ELR (cell line): ENCODE data around the gene SLC1A4.
"Not testable (repeated sequence)": the region's sequence is repeated elsewhere in the genome, so short reads cannot be mapped to it uniquely, and the experiment has no call there.

ENCODE experiments used
- DNase-seq: peaks from one replicate; pipeline ENCODE4 v3.0.0-alpha.2; 2015; ENCODE audit warnings: low read depth

Gene SLC1A4

GRCh38 chr2:65026704-65027464 lies 37.7 kb downstream of the SLC1A4 start:
- DNase-seq = no peak

GRCh38 chr2:65027616-65028244 lies 38.5 kb downstream of the SLC1A4 start:
- no peak for DNase-seq

DNA sequence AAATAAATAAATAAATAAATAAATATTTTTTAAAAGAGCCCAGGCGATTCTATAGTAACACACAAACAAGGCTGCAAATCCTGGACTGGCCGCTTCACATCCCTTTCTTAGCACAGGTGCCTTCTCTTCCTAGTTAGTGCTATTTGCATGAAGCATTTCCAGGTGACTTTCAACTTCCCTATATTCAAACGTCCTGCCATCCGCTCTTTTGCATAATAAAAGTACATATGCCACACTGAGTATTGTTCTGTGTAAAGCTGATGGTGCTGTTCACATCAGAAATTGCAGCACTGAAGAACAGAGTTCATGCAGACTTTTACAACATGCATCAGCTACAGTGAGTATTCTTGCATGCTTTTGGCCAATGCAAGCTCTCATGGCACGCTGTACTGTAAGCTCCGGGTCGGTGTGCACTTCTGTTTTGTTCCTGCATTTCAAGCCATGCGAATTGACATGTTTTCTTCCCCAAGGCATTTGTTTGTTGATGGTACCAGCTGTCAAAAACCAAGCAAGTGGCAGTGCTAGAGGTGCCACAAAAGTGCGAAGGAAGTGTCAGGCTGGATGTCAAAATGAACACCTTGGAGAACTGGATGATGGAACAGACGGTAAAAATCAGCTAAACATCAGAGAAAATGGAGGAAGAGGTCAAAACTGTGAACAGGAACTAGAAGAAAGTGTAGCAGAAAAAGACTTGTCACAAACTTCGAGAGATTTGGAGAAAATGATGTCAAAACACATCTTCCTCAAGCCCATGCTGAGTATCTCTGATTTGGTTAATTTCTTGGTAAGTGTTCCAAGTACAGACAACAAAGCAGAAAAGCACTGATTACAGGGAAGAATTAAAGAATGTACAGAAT lies 41.5 kb downstream of the SLC1A4 start:
- DNase-seq = no peak

DNA sequence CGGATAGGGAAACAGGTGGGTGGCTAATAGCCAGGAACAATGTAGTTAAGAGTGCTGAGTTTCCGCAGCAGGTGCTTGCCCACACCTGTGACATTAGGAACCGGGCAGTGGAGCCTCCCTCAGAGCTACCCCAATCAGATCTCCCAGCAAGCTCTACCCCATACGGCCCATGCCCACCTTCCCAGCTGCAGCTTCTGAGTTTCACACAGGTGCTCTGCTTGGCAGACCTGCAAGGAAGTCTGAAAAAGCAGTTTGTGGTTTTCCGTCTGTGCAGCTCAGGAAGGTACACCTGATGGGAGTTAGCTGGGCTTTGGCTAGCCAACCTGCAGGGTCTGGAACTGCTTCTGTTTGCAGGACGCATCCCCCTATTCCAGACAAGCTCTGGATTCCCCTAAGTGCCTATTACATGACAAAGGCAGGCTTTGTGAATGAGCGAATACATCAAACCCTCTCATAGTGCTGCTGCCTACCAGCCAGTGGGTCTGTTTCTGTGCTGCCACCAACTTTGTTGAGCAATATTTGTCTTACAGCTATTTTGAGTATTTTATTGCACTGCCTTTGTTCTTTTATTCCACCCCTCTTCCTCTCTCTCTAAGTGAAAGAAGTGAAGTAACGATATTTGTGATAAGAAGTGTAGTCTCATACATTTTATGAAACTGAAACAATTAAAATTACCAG lies 42.3 kb downstream of the SLC1A4 start:
- no peak for DNase-seq

DNA sequence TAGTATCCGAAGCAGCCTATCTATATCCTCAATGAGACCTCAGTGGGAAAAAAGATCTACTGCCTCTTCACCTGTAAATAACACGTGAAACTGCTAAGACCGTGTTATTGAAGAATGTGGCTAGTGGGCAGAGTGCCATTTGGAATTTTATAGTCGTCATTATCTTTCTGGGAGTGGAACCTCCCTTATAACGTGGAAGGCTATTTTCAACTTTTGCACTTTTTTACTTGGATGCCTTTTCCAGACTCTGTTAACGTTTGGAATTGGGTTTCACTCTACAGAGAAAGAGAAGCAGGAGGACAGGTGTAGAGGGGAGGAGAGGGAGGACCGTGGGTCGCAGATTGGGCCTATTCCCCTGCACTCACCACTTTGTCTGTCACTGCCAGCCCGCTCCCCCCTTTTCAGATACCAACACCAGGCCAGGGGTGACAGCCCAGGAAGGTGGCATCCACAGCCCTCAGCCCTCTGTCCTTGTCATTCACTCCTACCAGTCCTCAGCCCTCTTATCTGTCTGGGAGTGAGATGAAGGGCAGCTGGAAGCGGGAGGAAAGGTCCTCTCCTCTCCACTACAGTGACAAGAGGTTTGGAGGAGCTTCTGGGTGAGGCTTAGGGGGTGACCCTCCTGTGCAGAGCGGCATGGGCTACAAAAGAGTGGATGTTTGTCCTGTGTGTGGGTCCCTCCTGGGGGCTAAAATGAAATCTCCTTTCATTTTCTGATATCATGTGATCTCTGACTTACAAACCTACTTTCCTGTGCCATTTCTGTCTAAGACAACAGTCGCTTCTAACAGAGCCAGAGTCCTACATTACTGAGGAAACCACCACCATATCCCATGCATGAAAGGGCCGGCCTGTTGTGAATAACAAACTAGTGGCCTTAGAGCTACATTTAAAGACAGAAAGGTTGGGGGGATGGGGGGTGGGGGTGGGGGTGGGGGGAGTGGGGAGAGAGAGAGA lies 43.1 kb downstream of the SLC1A4 start:
- DNase-seq = no peak

- DNase-seq = peak; percentile 59
Measured at GRCh38 chr2:65033178-65033577, 44.0 kb downstream of the SLC1A4 start.

GRCh38 chr2:65033667-65034066 lies 44.5 kb downstream of the SLC1A4 start:
- DNase-seq = not testable (repeated sequence)

GRCh38 chr2:65035351-65035943 lies 46.2 kb downstream of the SLC1A4 start:
- DNase-seq = no peak

GRCh38 chr2:65037178-65037577 lies 48.0 kb downstream of the SLC1A4 start:
- no peak for DNase-seq

DNA sequence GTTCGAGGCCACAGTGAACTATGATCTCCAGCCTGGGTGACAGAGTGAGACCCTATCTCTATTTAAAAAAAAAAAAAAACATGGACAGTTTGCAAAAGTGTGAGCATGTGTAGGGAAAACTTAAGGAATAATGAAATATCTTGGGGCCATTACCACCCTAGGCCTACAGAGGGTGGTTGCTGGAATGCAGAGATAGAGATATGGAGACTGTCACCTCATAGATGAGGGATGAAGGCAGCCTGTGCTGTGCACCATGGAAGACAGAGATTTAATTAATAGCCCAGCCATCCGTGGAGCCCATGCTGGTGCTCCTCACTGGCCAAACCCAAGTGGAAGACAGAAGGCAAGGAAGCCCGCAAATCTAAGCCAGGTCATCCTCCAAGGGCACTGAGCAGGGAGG lies 50.4 kb downstream of the SLC1A4 start:
- no peak for DNase-seq

GRCh38 chr2:65040400-65041261 lies 51.4 kb downstream of the SLC1A4 start:
- DNase-seq = peak; percentile 87

DNA sequence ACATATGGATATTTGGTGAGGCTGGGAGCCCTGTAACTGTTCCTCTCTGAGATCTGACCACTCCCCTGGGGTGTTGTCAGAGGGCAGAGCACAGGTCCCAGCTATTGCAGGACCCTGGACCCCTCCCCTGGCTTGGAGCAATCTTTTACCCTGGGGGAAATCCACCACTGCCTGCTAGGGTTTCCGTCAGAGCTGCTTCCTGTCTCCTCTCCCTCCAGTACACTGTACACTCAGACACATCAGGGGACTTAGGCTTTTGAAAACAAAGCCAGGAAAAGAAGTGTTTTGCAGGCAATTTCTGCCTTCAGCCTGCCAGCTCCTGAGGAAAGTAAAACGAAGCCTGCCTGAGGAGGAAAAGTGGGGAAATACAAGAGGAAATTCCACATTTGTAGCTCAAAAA lies 53.8 kb downstream of the SLC1A4 start:
- no peak for DNase-seq

DNA sequence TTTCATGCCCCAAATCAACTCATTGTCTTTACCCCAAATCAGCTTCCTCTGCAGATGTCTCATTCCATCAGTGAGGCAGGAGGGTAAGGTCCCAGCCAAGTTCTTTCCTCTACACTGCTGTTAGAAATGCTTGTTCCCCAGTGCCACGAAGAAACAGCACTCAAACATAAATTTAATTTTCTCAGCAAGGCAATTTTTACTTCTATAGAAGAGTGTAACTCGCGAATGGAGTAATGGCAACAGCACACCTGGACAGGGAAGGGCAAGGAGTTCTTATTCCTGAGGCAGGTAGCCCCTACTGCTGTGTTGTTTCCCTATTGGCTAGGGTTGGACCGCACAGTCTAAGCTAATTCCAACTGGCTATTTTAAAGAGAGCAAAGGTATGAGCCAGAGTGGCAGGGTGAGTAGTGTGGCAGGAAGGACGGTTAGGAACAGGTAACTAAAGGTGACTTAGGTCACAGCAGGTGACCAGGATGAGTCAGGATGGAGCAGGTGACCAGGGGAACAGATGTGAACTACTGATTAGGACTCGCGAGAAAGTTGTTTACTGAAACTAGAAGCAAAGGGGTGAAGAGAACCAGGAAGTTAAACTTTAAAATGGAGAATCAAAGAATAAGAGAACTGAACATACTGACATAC lies 55.0 kb downstream of the SLC1A4 start:
- no peak for DNase-seq

GRCh38 chr2:65045651-65046050 lies 56.5 kb downstream of the SLC1A4 start:
- peak; percentile 85 for DNase-seq

DNA sequence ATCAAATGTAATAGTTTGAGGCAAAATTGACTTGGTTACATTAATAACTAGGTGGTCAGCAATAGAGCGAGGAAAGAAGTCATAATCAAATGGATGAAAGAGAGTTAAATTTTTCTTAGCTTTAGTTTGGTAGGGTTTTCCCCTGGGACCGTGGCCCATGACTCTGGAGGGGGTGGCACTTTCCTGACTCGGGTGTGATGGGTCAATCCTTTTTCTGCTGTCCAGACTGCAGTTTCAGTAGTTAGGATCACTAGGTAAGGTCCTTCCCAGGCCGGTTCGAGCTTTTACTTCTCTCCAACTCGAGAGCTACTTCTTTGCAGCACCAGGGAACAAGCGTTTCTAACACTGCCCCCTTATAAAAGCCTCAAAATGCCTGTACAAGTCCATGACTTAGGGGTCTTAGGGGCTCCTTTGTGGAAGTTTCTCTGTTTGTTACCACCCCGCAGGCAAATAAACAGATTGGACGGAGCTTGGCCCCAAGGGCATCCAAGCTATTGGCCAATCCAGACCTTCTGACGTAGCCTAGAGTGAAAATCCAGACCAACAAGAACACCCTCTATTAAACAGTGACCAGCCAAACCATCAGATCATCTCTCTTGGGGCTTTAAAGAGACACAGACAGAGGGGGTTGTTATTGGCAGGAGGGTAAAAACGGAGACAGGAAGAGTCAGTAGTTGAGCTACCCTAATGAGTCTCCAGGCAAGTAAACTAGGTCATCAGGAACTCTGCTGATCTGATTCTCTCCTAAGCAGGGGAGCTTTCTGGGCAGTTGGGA lies 57.6 kb downstream of the SLC1A4 start:
- no peak for DNase-seq

DNA sequence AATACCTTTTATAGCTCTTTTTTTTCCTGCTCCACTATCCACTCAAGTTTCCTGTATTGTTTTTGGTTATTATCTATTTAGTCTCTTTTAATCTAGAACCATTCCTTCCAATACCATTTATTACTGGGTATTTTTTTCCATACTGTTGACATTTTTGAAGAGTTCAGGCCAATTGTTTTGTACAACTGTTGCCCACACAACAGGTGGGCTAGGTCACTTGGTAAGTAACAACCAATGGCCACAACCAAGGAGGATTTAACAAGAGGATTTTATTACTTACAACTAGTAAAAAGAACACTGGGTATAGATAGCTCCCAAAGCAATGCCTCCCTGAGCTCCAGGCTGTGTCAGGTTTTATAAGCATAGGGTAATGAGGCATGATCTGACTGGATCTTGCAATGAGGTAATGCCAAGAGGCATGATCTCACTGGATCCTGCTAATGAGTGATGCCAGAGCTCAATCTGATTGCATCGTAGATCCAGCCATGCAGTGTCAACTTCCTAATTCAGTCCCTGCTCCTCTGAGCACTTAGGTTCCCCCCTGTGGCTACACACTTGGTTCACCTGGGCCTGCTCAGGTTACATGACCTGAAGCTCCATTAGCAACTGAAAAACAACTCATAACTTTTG lies 59.9 kb downstream of the SLC1A4 start:
- no peak for DNase-seq

GRCh38 chr2:65050931-65051330 lies 61.7 kb downstream of the SLC1A4 start:
- peak; percentile 80 for DNase-seq

- DNase-seq = no peak
Measured at GRCh38 chr2:65053199-65053598, 64.0 kb downstream of the SLC1A4 start.
